Measurements from ENCODE around the gene ADAMTS12.

Gene ADAMTS12

DNA sequence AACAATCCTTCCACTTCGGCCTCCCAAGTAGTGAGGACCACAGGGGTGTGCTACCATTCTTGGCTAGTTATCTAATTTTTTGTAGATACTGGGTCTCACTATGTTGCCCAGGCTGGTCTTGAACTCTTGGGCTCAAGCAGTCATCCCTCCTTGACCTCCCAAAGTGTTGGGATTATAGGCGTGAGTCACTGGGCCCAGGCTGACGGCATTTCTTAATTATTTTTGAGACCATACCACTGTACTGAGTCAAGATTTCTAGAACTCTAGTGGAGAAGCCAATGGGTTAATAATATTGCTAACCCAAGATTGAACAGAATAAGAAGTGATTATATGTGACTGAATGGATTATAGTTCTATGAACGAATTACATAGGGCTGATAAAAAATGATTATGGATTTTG lies 384.4 kb downstream of the ADAMTS12 start:
- TF ChIP-seq, protein P1, sequence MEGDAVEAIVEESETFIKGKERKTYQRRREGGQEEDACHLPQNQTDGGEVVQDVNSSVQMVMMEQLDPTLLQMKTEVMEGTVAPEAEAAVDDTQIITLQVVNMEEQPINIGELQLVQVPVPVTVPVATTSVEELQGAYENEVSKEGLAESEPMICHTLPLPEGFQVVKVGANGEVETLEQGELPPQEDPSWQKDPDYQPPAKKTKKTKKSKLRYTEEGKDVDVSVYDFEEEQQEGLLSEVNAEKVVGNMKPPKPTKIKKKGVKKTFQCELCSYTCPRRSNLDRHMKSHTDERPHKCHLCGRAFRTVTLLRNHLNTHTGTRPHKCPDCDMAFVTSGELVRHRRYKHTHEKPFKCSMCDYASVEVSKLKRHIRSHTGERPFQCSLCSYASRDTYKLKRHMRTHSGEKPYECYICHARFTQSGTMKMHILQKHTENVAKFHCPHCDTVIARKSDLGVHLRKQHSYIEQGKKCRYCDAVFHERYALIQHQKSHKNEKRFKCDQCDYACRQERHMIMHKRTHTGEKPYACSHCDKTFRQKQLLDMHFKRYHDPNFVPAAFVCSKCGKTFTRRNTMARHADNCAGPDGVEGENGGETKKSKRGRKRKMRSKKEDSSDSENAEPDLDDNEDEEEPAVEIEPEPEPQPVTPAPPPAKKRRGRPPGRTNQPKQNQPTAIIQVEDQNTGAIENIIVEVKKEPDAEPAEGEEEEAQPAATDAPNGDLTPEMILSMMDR (IDR thresholded peaks at IDR 0.05; ENCODE audit: low read depth, low read length): no peak

DNA sequence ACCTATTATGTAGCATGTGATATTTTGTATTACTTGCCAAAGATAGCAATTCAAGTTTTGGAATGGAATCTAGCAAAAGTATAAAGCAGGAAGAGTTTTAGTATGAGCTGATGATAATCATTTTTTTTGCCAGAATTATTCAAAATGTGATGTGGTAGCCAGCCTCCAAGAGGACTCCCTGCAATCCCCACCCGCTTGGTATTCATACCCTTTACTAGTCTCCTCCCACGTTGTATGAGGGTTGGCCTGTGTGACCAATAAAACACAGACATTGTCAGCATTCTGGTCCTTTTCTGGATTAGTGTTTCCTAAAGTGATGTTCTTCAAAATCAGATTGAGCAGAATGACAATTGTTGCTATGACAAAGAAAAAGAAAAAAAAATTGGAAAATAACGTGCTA lies 387.2 kb downstream of the ADAMTS12 start:
- TF ChIP-seq, protein P1 (IDR thresholded peaks at IDR 0.05; ENCODE audit: low read depth, low read length): no peak
- no peak overlapping the region for H3K4me3 ChIP-seq (ENCODE audit: low read depth, low read length)

More for the DNA sequence above, 384.4 kb downstream of the ADAMTS12 start:
- H3K4me3 ChIP-seq (ENCODE audit: low read depth, low read length): no peak overlapping the region

DNA sequence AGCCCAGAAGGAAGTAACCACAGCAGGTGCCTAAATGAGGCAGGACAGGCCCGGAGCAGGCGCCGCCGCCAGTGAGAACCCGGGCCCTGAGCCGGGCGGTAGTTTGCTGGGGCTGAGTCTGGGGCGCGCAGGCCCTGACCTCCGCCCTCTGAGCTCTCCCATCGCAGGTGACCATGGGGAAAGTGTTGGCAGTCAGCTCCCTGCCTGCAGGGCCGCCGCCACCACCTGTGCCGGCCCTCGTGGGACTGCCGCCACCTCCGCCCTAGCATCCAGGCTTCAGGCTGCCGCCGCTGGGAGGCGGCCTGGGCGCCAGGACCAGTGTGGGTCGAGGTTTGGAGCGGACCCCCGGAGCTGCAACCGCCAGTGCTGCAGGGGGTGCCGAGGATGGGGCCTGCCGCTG lies 389.9 kb downstream of the ADAMTS12 start:
- TF ChIP-seq, protein P1 (IDR thresholded peaks at IDR 0.05; ENCODE audit: low read depth, low read length): no peak

DNA sequence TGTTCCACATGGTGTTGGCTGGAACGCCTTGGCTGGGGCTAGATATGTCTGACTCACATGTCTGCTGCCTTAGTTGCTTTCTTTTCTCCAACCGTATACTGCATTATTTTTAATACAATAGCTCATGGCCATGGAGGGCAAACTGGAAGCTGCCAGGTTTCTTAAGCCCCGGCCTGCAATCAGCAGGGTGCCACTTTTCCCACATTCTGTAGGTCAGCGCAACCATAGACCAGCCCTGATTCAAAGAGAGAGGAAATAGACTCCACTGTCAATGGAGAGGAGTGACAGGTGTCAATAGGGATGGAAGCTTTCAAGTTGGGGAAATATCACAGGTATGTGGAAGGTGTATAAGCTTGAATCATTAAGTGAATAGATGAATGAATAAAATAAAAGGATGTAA lies 390.5 kb downstream of the ADAMTS12 start:
- no peak overlapping the region for H3K4me3 ChIP-seq (ENCODE audit: low read depth, low read length)

More for the DNA sequence above, 389.9 kb downstream of the ADAMTS12 start:
- H3K4me3 ChIP-seq (ENCODE audit: low read depth, low read length): no peak overlapping the region

DNA sequence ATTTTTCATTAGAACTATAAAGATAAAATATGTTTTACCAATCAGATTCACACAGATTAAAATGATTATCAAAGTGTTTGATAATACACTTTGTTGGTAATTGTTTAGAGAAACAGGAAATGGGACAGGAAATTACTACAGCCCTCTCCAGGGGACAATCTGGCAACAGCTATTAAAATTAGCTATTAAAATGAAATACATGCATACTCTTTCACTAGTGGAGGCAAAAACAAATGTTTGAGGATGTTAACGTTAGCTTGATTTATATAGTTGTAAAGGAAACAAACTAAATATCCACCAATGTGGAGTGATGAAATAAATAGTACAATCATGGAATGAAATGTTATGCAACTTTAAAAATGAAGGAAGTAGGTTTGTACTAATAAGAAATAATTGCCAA lies 397.3 kb downstream of the ADAMTS12 start:
- no peak overlapping the region for H3K4me3 ChIP-seq (ENCODE audit: low read depth, low read length)
- TF ChIP-seq, protein P1 (IDR thresholded peaks at IDR 0.05; ENCODE audit: low read depth, low read length): no peak

More for the DNA sequence above, 390.5 kb downstream of the ADAMTS12 start:
- TF ChIP-seq, protein P1 (IDR thresholded peaks at IDR 0.05; ENCODE audit: low read depth, low read length): no peak

DNA sequence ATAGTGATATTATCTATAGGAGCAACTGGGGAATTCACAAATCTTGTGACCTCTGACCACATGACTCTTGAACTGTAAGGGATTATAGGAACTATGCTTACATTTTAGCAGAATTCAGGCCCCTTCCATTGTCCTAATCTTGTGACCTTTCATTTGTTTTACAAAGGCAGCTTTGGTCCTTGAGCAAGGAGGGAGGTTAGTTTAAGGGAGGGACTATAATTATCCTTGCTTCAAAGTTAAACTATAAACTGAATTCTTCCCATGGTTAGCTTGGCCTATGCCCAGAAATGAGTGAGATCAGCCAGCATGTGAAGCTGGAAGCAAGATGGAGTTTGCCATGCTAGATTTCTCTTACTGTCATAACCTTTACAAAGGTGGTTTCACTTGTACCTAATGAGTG lies 399.8 kb downstream of the ADAMTS12 start:
- TF ChIP-seq, protein P1 (IDR thresholded peaks at IDR 0.05; ENCODE audit: low read depth, low read length): no peak

DNA sequence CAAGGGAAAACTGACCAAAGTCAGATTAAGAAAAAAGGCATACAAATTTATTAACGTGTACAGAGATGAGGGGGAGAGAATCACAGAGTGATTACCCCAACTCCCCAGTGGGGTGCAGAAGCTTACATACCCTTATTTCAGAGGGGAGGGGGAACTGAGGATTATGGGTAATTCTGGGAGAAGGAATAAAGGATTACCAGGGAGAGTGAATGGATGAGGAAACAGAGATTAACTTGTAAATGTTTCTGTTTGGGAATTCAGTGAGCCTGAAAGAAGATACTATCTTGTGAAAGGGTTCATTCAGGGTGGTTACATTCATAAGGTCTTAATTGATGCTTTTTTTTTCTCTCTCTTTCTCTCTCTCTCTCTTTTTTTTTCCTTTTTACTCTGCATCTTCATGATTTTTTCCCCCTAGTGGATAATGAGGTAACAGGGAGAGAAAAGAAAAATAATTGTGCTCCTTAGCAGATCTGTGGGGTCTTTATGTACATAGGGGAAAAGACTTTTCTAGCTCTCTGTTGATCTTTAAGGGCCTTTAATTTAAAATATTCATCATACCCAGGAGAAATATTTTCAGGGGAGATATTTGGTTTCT lies 401.6 kb downstream of the ADAMTS12 start:
- TF ChIP-seq, protein P1 (IDR thresholded peaks at IDR 0.05; ENCODE audit: low read depth, low read length): no peak
- no peak overlapping the region for H3K4me3 ChIP-seq (ENCODE audit: low read depth, low read length)

More for the DNA sequence above, 399.8 kb downstream of the ADAMTS12 start:
- no peak overlapping the region for H3K4me3 ChIP-seq (ENCODE audit: low read depth, low read length)
